ENCODE results near the gene CRLF1. TPM values are rescaled to one million over a fixed set of nuclear protein-coding genes. Genes with fewer than 3 reads are reported as not detected.

Gene CRLF1
- total and polyA plus RNA-seq, 8 donors = 2.6 to 15.9 (median 12.3) TPM; not detected in 1

DNA sequence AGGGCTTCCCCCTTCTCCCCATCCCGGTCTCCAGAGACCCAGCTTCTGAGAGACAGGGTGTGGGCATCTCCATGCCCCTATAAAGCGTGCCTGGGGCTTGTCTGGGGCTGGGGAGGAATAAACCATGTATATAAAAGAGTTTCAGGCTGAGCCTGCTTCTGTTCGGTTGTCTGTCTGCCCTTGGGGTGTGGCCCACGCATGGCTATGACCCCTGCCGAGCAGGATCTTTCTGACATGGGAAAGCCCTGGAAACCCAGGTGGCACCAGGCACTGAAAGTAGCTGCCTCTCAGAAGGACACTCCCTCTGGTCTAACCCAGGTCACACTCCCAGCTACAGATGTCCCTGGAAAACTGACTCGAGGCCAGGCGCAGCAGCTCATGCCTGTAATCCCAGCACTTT, 14.3 kb upstream of the CRLF1 start:
- DNase-seq = peak in 1 of 2 donors; percentile 38
- no peaks in the 10 kb centered on the region for H3K4me1 ChIP-seq
- TF ChIP-seq POLR2AphosphoS5 (IDR thresholded peaks at IDR 0.05) (no peak), POLR2A (IDR thresholded peaks at IDR 0.05) (no peak), EP300 (IDR thresholded peaks at IDR 0.05) (no peak), CTCF (IDR thresholded peaks at IDR 0.05) (no peak)
- H3K36me3 ChIP-seq = no peaks in the 10 kb centered on the region
- H3K27me3 ChIP-seq = peaks cover 0 to 33% (median 2%) of the 10 kb centered on the region in 3 donors
- H3K9me3 ChIP-seq = no peaks in the 10 kb centered on the region
- intact Hi-C loops (cut with DNase I; ENCODE audit: low total_unique reads) = no loop called here
- 49 to 71% (median 56%) methylated on average over 7 of the region's 7 CpGs for WGBS, 5 donors
- no peak overlapping the region for H3K4me3 ChIP-seq
- no peak overlapping the region for H3K27ac ChIP-seq

DNA sequence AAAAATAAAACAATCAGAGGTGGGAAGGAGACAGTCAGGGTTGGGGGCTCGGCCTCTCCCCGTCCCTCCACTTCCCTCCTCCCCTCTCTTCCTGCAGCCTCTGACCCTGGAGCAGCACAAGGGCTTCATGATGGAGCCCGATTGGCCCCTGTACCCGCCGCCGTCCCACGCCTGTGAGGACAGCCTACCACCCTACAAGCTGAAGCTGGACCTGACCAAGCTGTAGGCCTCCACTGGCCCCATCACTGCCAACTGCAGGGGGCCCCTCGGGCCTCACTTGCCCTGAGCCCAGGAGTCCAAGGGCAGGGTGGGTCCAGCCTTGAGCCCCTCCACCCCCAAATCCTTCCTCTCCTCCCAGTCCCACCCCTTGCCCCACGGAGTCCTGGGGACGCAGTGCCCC, 13.7 kb upstream of the CRLF1 start:
- 74 to 91% (median 87%) methylated on average over 10 of the region's 10 CpGs for WGBS, 5 donors
- DNase-seq = no peak
- Histone ChIP-seq H3K27ac (no peak overlapping the region), H3K27me3 (peaks cover 0 to 39% (median 5%) of the 10 kb centered on the region in 3 donors), H3K4me3 (no peak overlapping the region), H3K9me3 (no peaks in the 10 kb centered on the region), H3K4me1 (no peaks in the 10 kb centered on the region), H3K36me3 (no peaks in the 10 kb centered on the region)
- intact Hi-C loops (cut with DNase I; ENCODE audit: low total_unique reads) = no loop called here
- TF ChIP-seq POLR2A (IDR thresholded peaks at IDR 0.05) (no peak), CTCF (IDR thresholded peaks at IDR 0.05) (no peak), POLR2AphosphoS5 (IDR thresholded peaks at IDR 0.05) (no peak), EP300 (IDR thresholded peaks at IDR 0.05) (no peak)

- no peaks in the 10 kb centered on the region for H3K9me3 ChIP-seq
- H3K4me3 ChIP-seq = no peak overlapping the region
- TF ChIP-seq POLR2A (IDR thresholded peaks at IDR 0.05) = no peak
- H3K4me1 ChIP-seq = peaks cover under 1 to 3% (median 2%) of the 10 kb centered on the region in 4 donors
- peaks cover 0 to 60% (median 25%) of the 10 kb centered on the region in 3 donors for H3K27me3 ChIP-seq
- 81 to 92% (median 85%) methylated on average over 12 to 13 of the region's 13 CpGs for WGBS, 5 donors
- no peaks in the 10 kb centered on the region for H3K36me3 ChIP-seq
- DNase-seq = no peak
- H3K27ac ChIP-seq = no peak overlapping the region
- intact Hi-C loops (cut with DNase I; ENCODE audit: low total_unique reads) = no loop called here
Observed at GRCh38 chr19:18618236-18618635, 11.6 kb upstream of the CRLF1 start.

DNA sequence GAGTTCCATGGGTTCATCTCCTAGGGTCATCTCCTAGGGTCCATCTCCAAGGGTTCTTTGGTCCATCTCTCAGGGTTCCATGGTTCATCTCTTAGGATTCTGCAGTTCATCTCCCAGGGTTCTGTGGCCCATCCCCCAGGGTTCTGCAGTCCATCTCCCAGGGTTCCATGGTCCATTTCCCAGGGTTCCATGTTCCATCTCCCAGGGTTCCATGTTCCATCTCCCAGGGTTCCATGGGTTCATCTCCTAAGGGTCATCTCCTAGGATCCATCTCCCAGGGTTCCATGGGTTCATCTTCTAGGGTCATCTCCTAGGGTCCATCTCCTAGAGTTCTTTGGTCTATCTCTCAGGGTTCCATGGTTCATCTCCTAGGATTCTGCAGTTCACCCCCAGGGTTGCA, 11.0 kb upstream of the CRLF1 start:
- TF ChIP-seq POLR2A (IDR thresholded peaks at IDR 0.05) = no peak
- no peak for TF ChIP-seq POLR2AphosphoS5 (IDR thresholded peaks at IDR 0.05)
- no peak for TF ChIP-seq CTCF (IDR thresholded peaks at IDR 0.05)
- TF ChIP-seq EP300 (IDR thresholded peaks at IDR 0.05) = no peak
- H3K4me3 ChIP-seq = no peak overlapping the region
- H3K9me3 ChIP-seq = no peaks in the 10 kb centered on the region
- peaks cover 4 to 67% (median 32%) of the 10 kb centered on the region in 3 donors for H3K27me3 ChIP-seq
- DNase-seq = no peak
- intact Hi-C loops (cut with DNase I; ENCODE audit: low total_unique reads) = no loop called here
- H3K4me1 ChIP-seq = peaks cover 7 to 10% (median 8%) of the 10 kb centered on the region in 4 donors
- no peaks in the 10 kb centered on the region for H3K36me3 ChIP-seq
- H3K27ac ChIP-seq = no peak overlapping the region

GRCh38 chr19:18616023-18616422, 9.4 kb upstream of the CRLF1 start:
- intact Hi-C loops (cut with DNase I; ENCODE audit: low total_unique reads) = no loop called here
- TF ChIP-seq EP300 (IDR thresholded peaks at IDR 0.05) = no peak
- TF ChIP-seq CTCF (IDR thresholded peaks at IDR 0.05) = no peak
- no peak for TF ChIP-seq POLR2A (IDR thresholded peaks at IDR 0.05)
- no peak for TF ChIP-seq POLR2AphosphoS5 (IDR thresholded peaks at IDR 0.05)

More at GRCh38 chr19:18616023-18616422, 9.4 kb upstream of the CRLF1 start:
- H3K4me3 ChIP-seq = no peak overlapping the region
- no peak overlapping the region for H3K27ac ChIP-seq
- WGBS, 5 donors = 80 to 96% (median 84%) methylated on average over 3 of the region's 3 CpGs
- H3K4me1 ChIP-seq = peaks cover 23 to 25% (median 24%) of the 10 kb centered on the region in 4 donors
- no peaks in the 10 kb centered on the region for H3K36me3 ChIP-seq
- no peaks in the 10 kb centered on the region for H3K9me3 ChIP-seq
- no peak for DNase-seq
- peaks cover 5 to 82% (median 47%) of the 10 kb centered on the region in 3 donors for H3K27me3 ChIP-seq

Data from stomach (tissue), 9 donors.